T-helper 1 cell (primary cell): Measurements from ENCODE around the gene LTC4S.
"Not testable (repeated sequence)": the region's sequence is repeated elsewhere in the genome, so short reads cannot be mapped to it uniquely, and the experiment has no call there.

Experiments used
- DNase-seq, 5 donors: peaks; one replicate each; pipeline ENCODE4 v3.0.0-alpha.2; 2012 to 2020

Gene LTC4S

GRCh38 chr5:179769796-179770195 is 24.0 kb upstream of the LTC4S start:
- no peak for DNase-seq

- DNase-seq = no peak
Observed at GRCh38 chr5:179771311-179771895, 22.4 kb upstream of the LTC4S start.

GRCh38 chr5:179772351-179772750 is 21.4 kb upstream of the LTC4S start:
- DNase-seq = no peak

- no peak for DNase-seq
Observed at GRCh38 chr5:179773686-179774040, 20.1 kb upstream of the LTC4S start.

- no peak for DNase-seq
Observed at GRCh38 chr5:179774442-179774841, 19.3 kb upstream of the LTC4S start.

- no peak for DNase-seq
Observed at GRCh38 chr5:179776411-179776938, 17.3 kb upstream of the LTC4S start.

GRCh38 chr5:179777456-179777855 is 16.3 kb upstream of the LTC4S start:
- DNase-seq = no peak

GRCh38 chr5:179777909-179778308 is 15.9 kb upstream of the LTC4S start:
- no peak for DNase-seq

- no peak for DNase-seq
Observed at GRCh38 chr5:179778591-179778990, 15.2 kb upstream of the LTC4S start.

- DNase-seq = no peak
Observed at GRCh38 chr5:179779826-179780225, 14.0 kb upstream of the LTC4S start.

GRCh38 chr5:179780362-179780761 is 13.4 kb upstream of the LTC4S start:
- DNase-seq = no peak

- DNase-seq = no peak
Observed at GRCh38 chr5:179781846-179782245, 11.9 kb upstream of the LTC4S start.

- DNase-seq = no peak
Observed at GRCh38 chr5:179783128-179783527, 10.7 kb upstream of the LTC4S start.

GRCh38 chr5:179786861-179787260 is 6.9 kb upstream of the LTC4S start:
- DNase-seq = no peak

- DNase-seq = no peak
Observed at GRCh38 chr5:179788193-179788854, 5.5 kb upstream of the LTC4S start.

- not testable (repeated sequence) for DNase-seq
Observed at GRCh38 chr5:179789278-179789677, 4.5 kb upstream of the LTC4S start.

- DNase-seq = no peak
Observed at GRCh38 chr5:179791881-179792611, 1.7 kb upstream of the LTC4S start.

GRCh38 chr5:179792612-179793467 is 946 bp upstream of the LTC4S start:
- no peak for DNase-seq

GRCh38 chr5:179794171-179794570 is 385 bp downstream of the LTC4S start:
- DNase-seq = no peak

- DNase-seq = no peak
Observed at GRCh38 chr5:179794575-179794974, 789 bp downstream of the LTC4S start.

GRCh38 chr5:179795049-179795862 is 1.5 kb downstream of the LTC4S start:
- no peak for DNase-seq
